ENCODE measurements around the gene C11orf52.

C11orf52 gene

GRCh38 chr11:111951565-111951964, 32.9 kb downstream of the C11orf52 start:
- H3K9ac ChIP-seq (ENCODE audit: low read length), result no peak overlapping the region
- peaks cover 5% of the 10 kb centered on the region for H3K36me3 ChIP-seq (replicated peaks; ENCODE audit: low read depth, low read length)
- no peak overlapping the region for H3K4me3 ChIP-seq (ENCODE audit: low read length)
- peaks cover 31% of the 10 kb centered on the region for H3K4me1 ChIP-seq (ENCODE audit: low read length)
- no peaks in the 10 kb centered on the region for H3K27me3 ChIP-seq (ENCODE audit: low read depth, low read length)
- no peaks in the 10 kb centered on the region for H3K9me3 ChIP-seq (ENCODE audit: insufficient read depth, low read length)
- no peak overlapping the region for H3K27ac ChIP-seq (ENCODE audit: low read length)
- H2AFZ ChIP-seq (ENCODE audit: low read depth, low read length), result no peak overlapping the region
- H3K4me2 ChIP-seq (ENCODE audit: low read length), result no peak overlapping the region
- 0 out of 2 replicates have a peak, but pooled peaks cover under 1% of the 10 kb centered on the region for H3K79me2 ChIP-seq (ENCODE audit: low read length)
- H4K20me1 ChIP-seq (ENCODE audit: insufficient read depth, low read length), result no peaks in the 10 kb centered on the region
- no peak for TF ChIP-seq EZH2phosphoT487 (IDR thresholded peaks at IDR 0.05; ENCODE audit: low read depth)
- TF ChIP-seq CTCF (IDR thresholded peaks at IDR 0.05; ENCODE audit: low read depth, low read length), result no peak

GRCh38 chr11:111954154-111954553, 35.4 kb downstream of the C11orf52 start:
- Histone ChIP-seq H3K4me2 (ENCODE audit: low read length) (no peak overlapping the region), H3K79me2 (ENCODE audit: low read length) (no peaks in the 10 kb centered on the region), H3K27ac (ENCODE audit: low read length) (no peak overlapping the region), H3K27me3 (ENCODE audit: low read depth, low read length) (no peaks in the 10 kb centered on the region), H2AFZ (ENCODE audit: low read depth, low read length) (no peak overlapping the region), H4K20me1 (ENCODE audit: insufficient read depth, low read length) (no peaks in the 10 kb centered on the region), H3K4me3 (ENCODE audit: low read length) (no peak overlapping the region), H3K9ac (ENCODE audit: low read length) (no peak overlapping the region), H3K36me3 (replicated peaks; ENCODE audit: low read depth, low read length) (peaks cover 5% of the 10 kb centered on the region), H3K4me1 (ENCODE audit: low read length) (peaks cover 14% of the 10 kb centered on the region), H3K9me3 (ENCODE audit: insufficient read depth, low read length) (no peaks in the 10 kb centered on the region)
- TF ChIP-seq CTCF (IDR thresholded peaks at IDR 0.05; ENCODE audit: low read depth, low read length) (no peak), EZH2phosphoT487 (IDR thresholded peaks at IDR 0.05; ENCODE audit: low read depth) (no peak)

GRCh38 chr11:111957663-111958444, 39.1 kb downstream of the C11orf52 start:
- H3K79me2 ChIP-seq (ENCODE audit: low read length), result no peaks in the 10 kb centered on the region
- H3K4me3 ChIP-seq (ENCODE audit: low read length), result no peak overlapping the region
- H3K4me2 ChIP-seq (ENCODE audit: low read length), result no peak overlapping the region
- TF ChIP-seq CTCF (IDR thresholded peaks at IDR 0.05; ENCODE audit: low read depth, low read length) (no peak), EZH2phosphoT487 (IDR thresholded peaks at IDR 0.05; ENCODE audit: low read depth) (no peak)
- no peaks in the 10 kb centered on the region for H4K20me1 ChIP-seq (ENCODE audit: insufficient read depth, low read length)
- no peaks in the 10 kb centered on the region for H3K9me3 ChIP-seq (ENCODE audit: insufficient read depth, low read length)
- H3K9ac ChIP-seq (ENCODE audit: low read length), result no peak overlapping the region
- H2AFZ ChIP-seq (ENCODE audit: low read depth, low read length), result no peak overlapping the region
- H3K27me3 ChIP-seq (ENCODE audit: low read depth, low read length), result no peaks in the 10 kb centered on the region
- H3K4me1 ChIP-seq (ENCODE audit: low read length), result peaks cover 7% of the 10 kb centered on the region; the same call in 1 of the 2 replicates
- no peaks in the 10 kb centered on the region for H3K36me3 ChIP-seq (replicated peaks; ENCODE audit: low read depth, low read length)
- H3K27ac ChIP-seq (ENCODE audit: low read length), result no peak overlapping the region

- Histone ChIP-seq H3K27ac (ENCODE audit: low read length) (no peak overlapping the region), H3K79me2 (ENCODE audit: low read length) (no peaks in the 10 kb centered on the region), H4K20me1 (ENCODE audit: insufficient read depth, low read length) (no peaks in the 10 kb centered on the region), H3K4me3 (ENCODE audit: low read length) (no peak overlapping the region), H3K27me3 (ENCODE audit: low read depth, low read length) (no peaks in the 10 kb centered on the region), H2AFZ (ENCODE audit: low read depth, low read length) (no peak overlapping the region), H3K9ac (ENCODE audit: low read length) (no peak overlapping the region), H3K9me3 (ENCODE audit: insufficient read depth, low read length) (no peaks in the 10 kb centered on the region), H3K4me2 (ENCODE audit: low read length) (no peak overlapping the region), H3K4me1 (ENCODE audit: low read length) (no peaks in the 10 kb centered on the region), H3K36me3 (replicated peaks; ENCODE audit: low read depth, low read length) (no peaks in the 10 kb centered on the region)
- TF ChIP-seq CTCF (IDR thresholded peaks at IDR 0.05; ENCODE audit: low read depth, low read length), result no peak
- TF ChIP-seq EZH2phosphoT487 (IDR thresholded peaks at IDR 0.05; ENCODE audit: low read depth), result no peak
These were observed 42.2 kb downstream of the C11orf52 start for GRCh38 chr11:111960916-111961315.
